H1 (cell line): Measurements from ENCODE around the gene ALDH1B1. TPM values are rescaled to one million over a fixed set of nuclear protein-coding genes. Genes with fewer than 3 reads are reported as not detected.

Experiments
- CTCF ChIA-PET: fragments of 300-600 bp; sonication (Branson Sonifier 250); formaldehyde crosslinking; loops from one replicate; lab custom pipeline; 2021; ENCODE audit not compliant: partially characterized antibody; lab: Charles Lee
- POLR2A ChIA-PET: fragments of 300-600 bp; sonication (Branson Sonifier 250); formaldehyde crosslinking; loops from one replicate; lab custom pipeline; 2021; ENCODE audit warnings: inconsistent platforms; ENCODE audit not compliant: partially characterized antibody; lab: Charles Lee
- DNase-seq, 2 experiments: peaks; one replicate each; pipeline versions ENCODE4 v3.0.0 to v3.0.0-alpha.2; 2010 to 2022; ENCODE audit warnings: low spot score in 2 of 2, low read depth in 1 of 2, mixed read lengths in 1 of 2
- FAIRE-seq: peaks from 2 replicates; lab custom pipeline; 2011; peaks lifted over from hg19 to GRCh38; lab: Jason Lieb, UNC
- H2AFZ ChIP-seq: 2 replicates; pipeline ENCODE4 v1.8.1; 2012; ENCODE audit warnings: low read length, inconsistent platforms
- H2AK5ac ChIP-seq: 2 replicates; pipeline ENCODE4 v1.6.1; 2013; ENCODE audit warnings: low read depth, low read length
- H2BK120ac ChIP-seq: replicated peaks from 2 replicates; pipeline ENCODE3; 2013; ENCODE audit warnings: low read depth, low read length, inconsistent platforms
- H2BK12ac ChIP-seq: 2 replicates; pipeline ENCODE4 v1.6.1; 2013; ENCODE audit warnings: low read depth, low read length
- H2BK15ac ChIP-seq: 2 replicates; pipeline ENCODE4 v1.6.1; 2013; ENCODE audit warnings: low read length
- H2BK20ac ChIP-seq: 2 replicates; pipeline ENCODE4 v1.6.1; 2013; ENCODE audit warnings: low read length
- H2BK5ac ChIP-seq: 2 replicates; pipeline ENCODE4 v1.6.1; 2013; ENCODE audit warnings: low read depth, low read length
- H3K14ac ChIP-seq: 2 replicates; pipeline ENCODE4 v1.6.1; 2013; ENCODE audit warnings: inconsistent platforms; ENCODE audit not compliant: insufficient read length
- H3K18ac ChIP-seq: 2 replicates; pipeline ENCODE4 v1.6.1; 2013; ENCODE audit warnings: low read length; ENCODE audit errors: extremely low read depth
- H3K23ac ChIP-seq: 2 replicates; pipeline ENCODE4 v1.6.1; 2013; ENCODE audit warnings: inconsistent platforms; ENCODE audit not compliant: insufficient read length
- H3K23me2 ChIP-seq: 2 replicates; pipeline ENCODE4 v1.6.1; 2013; ENCODE audit warnings: low read depth, low read length
- H3K27ac ChIP-seq: 2 replicates; pipeline ENCODE4 v1.6.1; 2011; ENCODE audit warnings: low read depth, low read length, inconsistent platforms
- H3K27me3 ChIP-seq, 4 experiments: replicated peaks in 1 of 4; 1 replicate in 1 of 4; 2 replicates in 3 of 4; pipeline versions ENCODE4 v1.6.1 to v1.8.1; 2011 to 2013; ENCODE audit warnings: low read length in 3 of 4, mild to moderate bottlenecking in 3 of 4, inconsistent platforms in 2 of 4, mixed read lengths in 2 of 4, moderate library complexity in 1 of 4; ENCODE audit not compliant: control insufficient read depth in 3 of 4, insufficient read depth in 3 of 4; ENCODE audit errors: extremely low read depth in 1 of 4
- H3K36me3 ChIP-seq, 4 experiments: 2 replicates each; pipeline versions ENCODE4 v1.6.1 to v1.8.1; 2011 to 2013; ENCODE audit warnings: mild to moderate bottlenecking in 4 of 4, low read length in 3 of 4, moderate library complexity in 2 of 4, control low read depth in 1 of 4, inconsistent platforms in 1 of 4; ENCODE audit not compliant: insufficient read depth in 4 of 4, control insufficient read depth in 2 of 4
- H3K4ac ChIP-seq: replicated peaks from 2 replicates; pipeline ENCODE3; 2013; ENCODE audit warnings: low read length, low read depth, mixed read lengths, inconsistent platforms; ENCODE audit not compliant: insufficient read length
- H3K4me1 ChIP-seq, 4 experiments: replicated peaks in 1 of 4; 1 replicate in 1 of 4; 2 replicates in 3 of 4; pipeline versions ENCODE4 v1.6.1 to v1.8.1; 2011 to 2013; ENCODE audit warnings: low read length in 3 of 4, inconsistent platforms in 2 of 4, mixed read lengths in 1 of 4; ENCODE audit not compliant: insufficient read depth in 4 of 4, control insufficient read depth in 3 of 4
- H3K4me2 ChIP-seq, 2 experiments: 2 replicates each; pipeline versions ENCODE4 v1.6.1 to v1.8.1; 2011 to 2013; ENCODE audit warnings: low read depth in 2 of 2, low read length in 2 of 2, control low read depth in 1 of 2, inconsistent platforms in 1 of 2, mild to moderate bottlenecking in 1 of 2; ENCODE audit not compliant: insufficient read depth in 1 of 2
- H3K4me3 ChIP-seq, 4 experiments: fragments of 200-600, 300-600 bp in 1 of 4; sonication (generic), shearing (Covaris generic), sonication (Bioruptor Twin) in 1 of 4; 2 replicates each; pipeline versions ENCODE4 v1.5.1 to v1.8.1; 2011 to 2016; ENCODE audit warnings: low read length in 4 of 4, low read depth in 3 of 4, control low read depth in 2 of 4, inconsistent platforms in 2 of 4, mild to moderate bottlenecking in 2 of 4, mixed read lengths in 1 of 4, moderate library complexity in 1 of 4; ENCODE audit not compliant: insufficient read depth in 2 of 4; ENCODE audit errors: extremely low read depth in 1 of 4
- H3K56ac ChIP-seq: replicated peaks from 2 replicates; pipeline ENCODE3; 2013; ENCODE audit warnings: low read depth, mild to moderate bottlenecking, mixed read lengths, low read length, inconsistent platforms; ENCODE audit not compliant: insufficient read length
- H3K79me1 ChIP-seq: 2 replicates; pipeline ENCODE4 v1.6.1; 2013; ENCODE audit warnings: low read depth, low read length, control low read depth
- H3K79me2 ChIP-seq, 2 experiments: 2 replicates each; pipeline versions ENCODE4 v1.6.1 to v1.8.1; 2012 to 2013; ENCODE audit warnings: low read length in 2 of 2, mild to moderate bottlenecking in 2 of 2, inconsistent platforms in 1 of 2; ENCODE audit not compliant: insufficient read depth in 2 of 2, control insufficient read depth in 1 of 2
- H3K9ac ChIP-seq, 4 experiments: replicated peaks in 1 of 4; 1 replicate in 1 of 4; 2 replicates in 3 of 4; pipeline versions ENCODE4 v1.6.1 to v1.8.1; 2011 to 2013; ENCODE audit warnings: low read depth in 3 of 4, low read length in 3 of 4, control low read depth in 2 of 4, mild to moderate bottlenecking in 2 of 4, moderate library complexity in 2 of 4, inconsistent platforms in 1 of 4; ENCODE audit errors: extremely low read depth in 1 of 4
- H3K9me3 ChIP-seq, 2 experiments: 2 replicates each; pipeline versions ENCODE4 v1.6.1 to v1.8.1; 2012 to 2013; ENCODE audit warnings: mild to moderate bottlenecking in 2 of 2, moderate library complexity in 2 of 2, control low read depth in 1 of 2, inconsistent platforms in 1 of 2, low read depth in 1 of 2, low read length in 1 of 2, mixed read lengths in 1 of 2; ENCODE audit not compliant: insufficient read depth in 2 of 2
- H4K20me1 ChIP-seq, 2 experiments: replicated peaks in 1 of 2; 2 replicates each; pipeline versions ENCODE3 to v1.8.1; 2011 to 2013; ENCODE audit warnings: inconsistent platforms in 2 of 2, low read length in 2 of 2, mild to moderate bottlenecking in 1 of 2; ENCODE audit not compliant: insufficient read depth in 2 of 2, control insufficient read depth in 1 of 2
- H4K5ac ChIP-seq: 2 replicates; pipeline ENCODE4 v1.6.1; 2013; ENCODE audit warnings: low read length, low read depth, mixed read lengths, inconsistent platforms; ENCODE audit not compliant: insufficient read length
- H4K8ac ChIP-seq: 2 replicates; pipeline ENCODE4 v1.8.0; 2013; ENCODE audit warnings: mild to moderate bottlenecking, moderate library complexity, low read length, inconsistent platforms; ENCODE audit not compliant: insufficient read depth; ENCODE audit errors: extremely low read depth
- H4K91ac ChIP-seq: replicated peaks from 2 replicates; pipeline ENCODE3; 2013; ENCODE audit warnings: low read length, mixed read lengths, inconsistent platforms; ENCODE audit not compliant: insufficient read length
- ASH2L ChIP-seq: fragments of 200-600, 300-600 bp; sonication (generic); IDR thresholded peaks from one replicate; pipeline ENCODE4 v1.7.1; 2017; ENCODE audit warnings: low read length
- BRCA1 ChIP-seq: IDR thresholded peaks from 2 replicates; pipeline ENCODE4 v1.6.1; 2012; ENCODE audit warnings: low read depth, low read length, improper control_type of control experiment
- CBX8 ChIP-seq: fragments of 300-800, 300-1000 bp; sonication (generic); IDR thresholded peaks from 2 replicates; pipeline ENCODE4 v1.7.1; 2016; ENCODE audit warnings: low read depth, low read length, borderline replicate concordance
- E2F6 ChIP-seq: IDR thresholded peaks from 2 replicates; pipeline ENCODE4 v1.6.1; 2012; ENCODE audit warnings: inconsistent platforms
- GTF2F1 ChIP-seq: IDR thresholded peaks from 2 replicates; pipeline ENCODE4 v1.6.1; 2012; ENCODE audit warnings: low read depth, low read length, improper control_type of control experiment, borderline replicate concordance
- JUN ChIP-seq: IDR thresholded peaks from 2 replicates; pipeline ENCODE4 v1.6.1; 2011; ENCODE audit warnings: low read depth, mild to moderate bottlenecking, improper control_type of control experiment, low read length
- POLR2A ChIP-seq, 2 experiments: IDR thresholded peaks; 1 replicate in 1 of 2; 2 replicates in 1 of 2; pipeline ENCODE4 v1.6.1; 2011; ENCODE audit warnings: low read depth in 2 of 2, low read length in 2 of 2, mild to moderate bottlenecking in 2 of 2; ENCODE audit errors: control extremely low read depth in 1 of 2
- RBBP5 ChIP-seq: IDR thresholded peaks from 2 replicates; pipeline ENCODE4 v1.7.1; 2012; ENCODE audit warnings: low read depth, mild to moderate bottlenecking, inconsistent platforms, low read length, moderate library complexity, borderline replicate concordance
- RNF2 ChIP-seq: fragments of 200-900, 300-1000 bp; sonication (generic); IDR thresholded peaks from 2 replicates; pipeline ENCODE4 v1.7.1; 2016; ENCODE audit warnings: borderline replicate concordance, low read depth, mild to moderate bottlenecking, antibody characterized with exemption, low read length; ENCODE audit not compliant: poor library complexity, severe bottlenecking; ENCODE audit errors: missing control alignments
- RXRA ChIP-seq: IDR thresholded peaks from 2 replicates; pipeline ENCODE4 v1.6.1; 2011; ENCODE audit warnings: low read depth, mild to moderate bottlenecking, low read length, moderate library complexity; ENCODE audit not compliant: insufficient read depth
- SIRT6 ChIP-seq: IDR thresholded peaks from one replicate; pipeline ENCODE4 v1.7.1; 2012; ENCODE audit warnings: low read length, inconsistent platforms
- TEAD4 ChIP-seq: IDR thresholded peaks from 2 replicates; pipeline ENCODE4 v1.6.1; 2012; ENCODE audit warnings: low read depth, low read length, inconsistent platforms, mixed read lengths
- ZNF274 ChIP-seq: IDR thresholded peaks from 2 replicates; pipeline ENCODE4 v1.7.0; 2012; ENCODE audit warnings: low read length, borderline replicate concordance; ENCODE audit errors: extremely low read depth
- WGBS, 2 experiments: shearing (Covaris generic) in 1 of 2; methylation state at CpG; one replicate each; pipeline versions ENCODE4 v1.1.6 to v1.1.7; 2013 to 2015; ENCODE audit warnings: low lambda C conversion rate in 2 of 2, mixed read lengths in 2 of 2, inconsistent platforms in 1 of 2, low coverage in 1 of 2, missing lambda C conversion rate in 1 of 2; ENCODE audit not compliant: insufficient replicate concordance in 2 of 2, insufficient coverage in 1 of 2, insufficient read length in 1 of 2; ENCODE audit errors: extremely low coverage in 1 of 2, missing lambda C conversion rate in 1 of 2; 5-methylcytosine and 5-hydroxymethylcytosine counted together
- polyA plus RNA-seq, 7 experiments: library from polyadenylated mRNA; depleted of rRNA in 3 of 7; stranded (reverse) in 5 of 7; unstranded in 2 of 7; fragments of >200 nt in 5 of 7; fragments of 200-250 nt in 2 of 7; gene quantifications; 1 replicate in 5 of 7; 2 replicates in 1 of 7; 4 replicates in 1 of 7; pipeline versions ENCODE4 v1.2.1 to v1.2.3, GENCODE V29; 2011 to 2013; ENCODE audit warnings: missing spikeins in 2 of 7, mixed read lengths in 2 of 7
- total RNA-seq: library from RNA; stranded (reverse); fragmentation: NEBNext Ultra II Directional; extraction: Animal tissue kit (Norgen Biotek cat#: 25700); gene quantifications from 2 replicates; pipeline ENCODE4 v1.2.1, GENCODE V29; 2021

ALDH1B1 gene
- total and polyA plus RNA-seq, 2 of the 8 experiments (the other 6 are each of a cell fraction or from before 2014, with no cell fraction given) = 41.6 to 78.7 TPM

GRCh38 chr9:38374847-38375571 is 17.5 kb upstream of the ALDH1B1 start:
- H3K9me3 ChIP-seq = no peaks in the 10 kb centered on the region; a peak in 1 of 4 replicates
- no peaks in the 10 kb centered on the region for H3K36me3 ChIP-seq
- CTCF ChIA-PET = interaction anchor here (0.9 to 2.9 kb wide), 3 partner anchors 26 to 41 kb away, joined by 3 to 9 read pairs (median 4); no protein-coding TSS in a partner anchor
- H3K79me2 ChIP-seq = no peaks in the 10 kb centered on the region
- H2BK120ac ChIP-seq = no peak overlapping the region
- no peak overlapping the region for H3K56ac ChIP-seq
- FAIRE-seq (no peak), DNase-seq (no peak)
- no peaks in the 10 kb centered on the region for H4K20me1 ChIP-seq
- H3K4me3 ChIP-seq = no peak overlapping the region
- H3K27me3 ChIP-seq = peaks cover 0 to 7% (median 1%) of the 10 kb centered on the region in 4 experiments; a peak in 2 of 7 replicates
- no peak overlapping the region for H4K8ac ChIP-seq
- no peak overlapping the region for H4K91ac ChIP-seq
- H3K9ac ChIP-seq = no peak overlapping the region
- H3K79me1 ChIP-seq = no peaks in the 10 kb centered on the region
- H3K4me1 ChIP-seq = peaks cover 0 to 4% (median 0%) of the 10 kb centered on the region in 4 experiments; a peak in 3 of 7 replicates
- H4K5ac ChIP-seq = no peak overlapping the region
- H2AFZ ChIP-seq = no peak overlapping the region
- H3K23ac ChIP-seq = no peak overlapping the region
- H3K14ac ChIP-seq = no peak overlapping the region
- H2BK5ac ChIP-seq = no peak overlapping the region
- H2BK12ac ChIP-seq = no peak overlapping the region
- no peak overlapping the region for H3K18ac ChIP-seq
- no peak overlapping the region for H3K4me2 ChIP-seq
- no peak overlapping the region for H2BK20ac ChIP-seq
- no peaks in the 10 kb centered on the region for H3K23me2 ChIP-seq
- H2BK15ac ChIP-seq = no peak overlapping the region
- H3K27ac ChIP-seq = no peak overlapping the region
- H3K4ac ChIP-seq = no peak overlapping the region
- WGBS, 2 experiments = 87% methylated on average over 5 of the region's 5 CpGs; no CpG with 5 or more reads in 1 of the 2 experiments
- no peak overlapping the region for H2AK5ac ChIP-seq
- POLR2A ChIA-PET = no interaction called here
- TF ChIP-seq POLR2A (IDR thresholded peaks at IDR 0.05; ENCODE audit: control extremely low read depth in 1 of 2, low read depth in 2 of 2, low read length in 2 of 2) (no peak), GTF2F1 (no peak), TEAD4 (no peak), JUN (no peak), CBX8 (no peak), RXRA (no peak), ASH2L (no peak), BRCA1 (no peak), ZNF274 (no peak), RBBP5 (no peak), RNF2 (no peak), E2F6 (no peak), SIRT6 (no peak)
